ENCODE results near the gene CAMK1G. TPM values are rescaled to one million over a fixed set of nuclear protein-coding genes. Genes with fewer than 3 reads are reported as not detected.

Gene CAMK1G
- polyA plus RNA-seq, 1 of the 3 experiments (the other 2 are of a cell fraction): 15.1 TPM

- TF ChIP-seq FOSL2 (IDR thresholded peaks at IDR 0.05; ENCODE audit: borderline replicate concordance, low read depth) (no peak), CHD2 (IDR thresholded peaks at IDR 0.05; ENCODE audit: low read length, partially characterized antibody) (no peak), FOXJ3 (CRISPR knock-in tag; IDR thresholded peaks at IDR 0.05) (no peak), SIN3A (IDR thresholded peaks at IDR 0.05; ENCODE audit: borderline replicate concordance, low read depth, low read length) (no peak), SMC3 (IDR thresholded peaks at IDR 0.05; ENCODE audit: low read depth, low read length) (no peak), NFIC (IDR thresholded peaks at IDR 0.05; ENCODE audit: borderline replicate concordance) (no peak), YY1 (IDR thresholded peaks at IDR 0.05; ENCODE audit: low read depth) (no peak), EP300 (IDR thresholded peaks at IDR 0.05; ENCODE audit: borderline replicate concordance in 1 of 2, low read depth in 1 of 2, low read length in 1 of 2) (no peak), RXRA (IDR thresholded peaks at IDR 0.05; ENCODE audit: borderline replicate concordance, low read depth) (no peak), RFX5 (IDR thresholded peaks at IDR 0.05; ENCODE audit: low read length) (no peak), RCOR1 (IDR thresholded peaks at IDR 0.05; ENCODE audit: low read length) (no peak), MXI1 (IDR thresholded peaks at IDR 0.05; ENCODE audit: low read depth, low read length) (no peak), CTCF (IDR thresholded peaks at IDR 0.05) (no peak), IRF3 (IDR thresholded peaks at IDR 0.05; ENCODE audit: low read depth, low read length) (no peak), USF1 (IDR thresholded peaks at IDR 0.05; ENCODE audit: borderline replicate concordance, low read depth) (no peak), TEAD4 (IDR thresholded peaks at IDR 0.05; ENCODE audit: borderline replicate concordance, insufficient read depth) (no peak)
- TF ChIP-seq, protein P1, sequence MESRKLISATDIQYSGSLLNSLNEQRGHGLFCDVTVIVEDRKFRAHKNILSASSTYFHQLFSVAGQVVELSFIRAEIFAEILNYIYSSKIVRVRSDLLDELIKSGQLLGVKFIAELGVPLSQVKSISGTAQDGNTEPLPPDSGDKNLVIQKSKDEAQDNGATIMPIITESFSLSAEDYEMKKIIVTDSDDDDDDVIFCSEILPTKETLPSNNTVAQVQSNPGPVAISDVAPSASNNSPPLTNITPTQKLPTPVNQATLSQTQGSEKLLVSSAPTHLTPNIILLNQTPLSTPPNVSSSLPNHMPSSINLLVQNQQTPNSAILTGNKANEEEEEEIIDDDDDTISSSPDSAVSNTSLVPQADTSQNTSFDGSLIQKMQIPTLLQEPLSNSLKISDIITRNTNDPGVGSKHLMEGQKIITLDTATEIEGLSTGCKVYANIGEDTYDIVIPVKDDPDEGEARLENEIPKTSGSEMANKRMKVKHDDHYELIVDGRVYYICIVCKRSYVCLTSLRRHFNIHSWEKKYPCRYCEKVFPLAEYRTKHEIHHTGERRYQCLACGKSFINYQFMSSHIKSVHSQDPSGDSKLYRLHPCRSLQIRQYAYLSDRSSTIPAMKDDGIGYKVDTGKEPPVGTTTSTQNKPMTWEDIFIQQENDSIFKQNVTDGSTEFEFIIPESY (IDR thresholded peaks at IDR 0.05; ENCODE audit: borderline replicate concordance, low read depth): no peak
- TF ChIP-seq, protein P2, sequence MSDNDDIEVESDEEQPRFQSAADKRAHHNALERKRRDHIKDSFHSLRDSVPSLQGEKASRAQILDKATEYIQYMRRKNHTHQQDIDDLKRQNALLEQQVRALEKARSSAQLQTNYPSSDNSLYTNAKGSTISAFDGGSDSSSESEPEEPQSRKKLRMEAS (IDR thresholded peaks at IDR 0.05; ENCODE audit: low read depth): no peak
- TF ChIP-seq, protein P3, sequence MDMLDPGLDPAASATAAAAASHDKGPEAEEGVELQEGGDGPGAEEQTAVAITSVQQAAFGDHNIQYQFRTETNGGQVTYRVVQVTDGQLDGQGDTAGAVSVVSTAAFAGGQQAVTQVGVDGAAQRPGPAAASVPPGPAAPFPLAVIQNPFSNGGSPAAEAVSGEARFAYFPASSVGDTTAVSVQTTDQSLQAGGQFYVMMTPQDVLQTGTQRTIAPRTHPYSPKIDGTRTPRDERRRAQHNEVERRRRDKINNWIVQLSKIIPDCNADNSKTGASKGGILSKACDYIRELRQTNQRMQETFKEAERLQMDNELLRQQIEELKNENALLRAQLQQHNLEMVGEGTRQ (IDR thresholded peaks at IDR 0.05; ENCODE audit: borderline replicate concordance, low read depth, low read length): no peak
- ChIA-PET CTCF (interaction anchor here (1.5 to 6.9 kb wide), 6 partner anchors 9 to 44 kb away, joined by 3 to 43 read pairs (median 15); no protein-coding TSS in a partner anchor), POLR2A (no interaction called here)
- Histone ChIP-seq H3K9me2 (no peaks in the 10 kb centered on the region), H3F3A (replicated peaks; ENCODE audit: insufficient read depth) (peaks cover 4% of the 10 kb centered on the region), H3K9ac (no peak overlapping the region), H3K27ac (ENCODE audit: low read depth in 2 of 2, low read length in 1 of 2) (no peak overlapping the region), H3K4me1 (ENCODE audit: control insufficient read depth in 1 of 2, insufficient read depth in 2 of 2, low read depth in 1 of 2, low read length in 1 of 2) (peaks cover 0 to 8% of the 10 kb centered on the region in 2 experiments; a peak in 2 of 4 replicates), H3K4me2 (no peak overlapping the region), H3K36me3 (replicated peaks in 1 of 2; ENCODE audit: control insufficient read depth in 1 of 2, insufficient read depth in 2 of 2, low read length in 1 of 2) (peaks cover 5 to 62% of the 10 kb centered on the region in 2 experiments), H4K20me1 (ENCODE audit: insufficient read depth) (no peaks in the 10 kb centered on the region), H2AFZ (ENCODE audit: low read depth) (no peak overlapping the region), H3K27me3 (ENCODE audit: insufficient read depth) (no peaks in the 10 kb centered on the region), H3K79me2 (ENCODE audit: insufficient read depth) (no peaks in the 10 kb centered on the region), H3K9me3 (no peaks in the 10 kb centered on the region), H3K4me3 (ENCODE audit: low read depth in 2 of 2, low read length in 1 of 2) (no peak overlapping the region)
- WGBS (ENCODE audit: low lambda C conversion rate): 90% methylated on average over 8 of the region's 8 CpGs
- no peak for DNase-seq
Observed at GRCh38 chr1:209609791-209610630, 26.5 kb downstream of the CAMK1G start.

Measured in SK-N-SH (cell line).